HUES6 (cell line): ENCODE results near the gene ZNF385A.
"Not testable (repeated sequence)": the region's sequence is repeated elsewhere in the genome, so short reads cannot be mapped to it uniquely, and the experiment has no call there.

Source experiments
- H3K27ac ChIP-seq: 2 replicates; pipeline ENCODE4 v1.7.0; 2013; ENCODE audit warnings: low read depth, mild to moderate bottlenecking, low read length, inconsistent platforms
- H3K27me3 ChIP-seq: 2 replicates; pipeline ENCODE4 v1.6.1; 2013; ENCODE audit warnings: low read length; ENCODE audit not compliant: control insufficient read depth, insufficient read depth
- H3K36me3 ChIP-seq: 2 replicates; pipeline ENCODE4 v1.6.1; 2013; ENCODE audit warnings: low read length; ENCODE audit not compliant: control insufficient read depth, insufficient read depth
- H3K4me1 ChIP-seq: 2 replicates; pipeline ENCODE4 v1.6.1; 2013; ENCODE audit warnings: low read length; ENCODE audit not compliant: control insufficient read depth, insufficient read depth
- H3K4me3 ChIP-seq: 2 replicates; pipeline ENCODE4 v1.5.1; 2013; ENCODE audit warnings: low read depth, low read length
- H3K9ac ChIP-seq: one replicate; pipeline ENCODE4 v1.6.1; 2013; ENCODE audit warnings: mild to moderate bottlenecking, low read length
- H3K9me3 ChIP-seq: 2 replicates; pipeline ENCODE4 v1.6.1; 2013; ENCODE audit warnings: low read depth, low read length; ENCODE audit not compliant: control insufficient read depth, insufficient read depth

The ZNF385A gene

GRCh38 chr12:54359762-54360351 is 24.7 kb downstream of the ZNF385A start:
- Histone ChIP-seq H3K4me1 (peaks cover 47% of the 10 kb centered on the region), H3K9me3 (no peaks in the 10 kb centered on the region), H3K36me3 (no peaks in the 10 kb centered on the region), H3K9ac (peak overlapping the region; percentile 60), H3K27ac (peak overlapping the region; percentile 1; the same call in 1 of the 2 replicates), H3K27me3 (no peaks in the 10 kb centered on the region), H3K4me3 (peak overlapping the region; percentile 70)

- Histone ChIP-seq H3K27me3 (no peaks in the 10 kb centered on the region), H3K27ac (peak overlapping the region; percentile 54; the same call in 1 of the 2 replicates), H3K9ac (peak overlapping the region; percentile 81), H3K4me1 (peaks cover 51% of the 10 kb centered on the region), H3K9me3 (no peaks in the 10 kb centered on the region), H3K4me3 (peak overlapping the region; percentile 83), H3K36me3 (no peaks in the 10 kb centered on the region)
Measured at GRCh38 chr12:54358945-54359761, 25.4 kb downstream of the ZNF385A start.

- peaks cover 57% of the 10 kb centered on the region for H3K4me1 ChIP-seq
- H3K36me3 ChIP-seq: no peaks in the 10 kb centered on the region
- H3K9ac ChIP-seq: peak overlapping the region; percentile 81
- no peaks in the 10 kb centered on the region for H3K27me3 ChIP-seq
- no peaks in the 10 kb centered on the region for H3K9me3 ChIP-seq
- H3K27ac ChIP-seq: peak overlapping the region; percentile 54; the same call in 1 of the 2 replicates
- peak overlapping the region; percentile 83 for H3K4me3 ChIP-seq
Measured at GRCh38 chr12:54358191-54358944, 26.2 kb downstream of the ZNF385A start.

GRCh38 chr12:54357506-54358190 is 26.9 kb downstream of the ZNF385A start:
- Histone ChIP-seq H3K36me3 (no peaks in the 10 kb centered on the region), H3K27me3 (no peaks in the 10 kb centered on the region), H3K9me3 (no peaks in the 10 kb centered on the region), H3K9ac (peak overlapping the region; percentile 28), H3K4me1 (peaks cover 64% of the 10 kb centered on the region), H3K4me3 (peak overlapping the region; percentile 83), H3K27ac (peak overlapping the region; percentile 45; the same call in 1 of the 2 replicates)

GRCh38 chr12:54356951-54357356 is 27.6 kb downstream of the ZNF385A start:
- peaks cover 69% of the 10 kb centered on the region for H3K4me1 ChIP-seq
- H3K27ac ChIP-seq: peak overlapping the region; percentile 45; the same call in 1 of the 2 replicates
- no peaks in the 10 kb centered on the region for H3K36me3 ChIP-seq
- H3K4me3 ChIP-seq: peak overlapping the region; percentile 83
- H3K9me3 ChIP-seq: no peaks in the 10 kb centered on the region
- H3K27me3 ChIP-seq: no peaks in the 10 kb centered on the region
- peak overlapping the region; percentile 28 for H3K9ac ChIP-seq

- Histone ChIP-seq H3K27me3 (no peaks in the 10 kb centered on the region), H3K4me1 (peaks cover 76% of the 10 kb centered on the region), H3K36me3 (no peaks in the 10 kb centered on the region), H3K9ac (peak overlapping the region; percentile 28), H3K9me3 (no peaks in the 10 kb centered on the region), H3K4me3 (peak overlapping the region; percentile 83; the same call in 1 of the 2 replicates), H3K27ac (peak overlapping the region; percentile 45; the same call in 1 of the 2 replicates)
Measured at GRCh38 chr12:54356228-54356627, 28.3 kb downstream of the ZNF385A start.

- no peaks in the 10 kb centered on the region for H3K27me3 ChIP-seq
- peak overlapping the region; percentile 45; the same call in 1 of the 2 replicates for H3K27ac ChIP-seq
- no peaks in the 10 kb centered on the region for H3K9me3 ChIP-seq
- H3K4me1 ChIP-seq: peaks cover 80% of the 10 kb centered on the region
- no peak overlapping the region for H3K4me3 ChIP-seq
- H3K36me3 ChIP-seq: peaks cover 2% of the 10 kb centered on the region
- H3K9ac ChIP-seq: peak overlapping the region; percentile 18
Measured at GRCh38 chr12:54355104-54355815, 29.3 kb downstream of the ZNF385A start.

- H3K9me3 ChIP-seq, H3K36me3 ChIP-seq, H3K27me3 ChIP-seq, H3K9ac ChIP-seq, H3K27ac ChIP-seq, H3K4me3 ChIP-seq: not testable (repeated sequence)
- peaks cover 80% of the 10 kb centered on the region for H3K4me1 ChIP-seq
Measured at GRCh38 chr12:54354271-54354670, 30.3 kb downstream of the ZNF385A start.

GRCh38 chr12:54352891-54353874 is 31.4 kb downstream of the ZNF385A start:
- Histone ChIP-seq H3K4me1 (peaks cover 76% of the 10 kb centered on the region), H3K27ac (no peak overlapping the region; the same call in 1 of the 2 replicates), H3K27me3 (no peaks in the 10 kb centered on the region), H3K4me3 (peak overlapping the region; percentile 62), H3K9me3 (no peaks in the 10 kb centered on the region), H3K9ac (peak overlapping the region; percentile 62), H3K36me3 (peaks cover 18% of the 10 kb centered on the region)
